Activated CD4-positive, alpha-beta T cell treated with anti-CD3 and anti-CD28 coated beads, Interleukin-2, Interleukin-6, amounts not matched to agents 100 ng/mL and 50 ng/mL, durations not matched to agents 16 hours and 8 hours (primary cell): ENCODE measurements around the gene ARHGAP27.
A peak's percentile ranks its signal among the peaks of the same experiment; 100 is the strongest.
"Not testable (repeated sequence)": the region's sequence is repeated elsewhere in the genome, so short reads cannot be mapped to it uniquely, and the experiment has no call there.

Experiments
- DNase-seq: peaks from one replicate; pipeline ENCODE4 v3.0.0-alpha.2; 2020

ARHGAP27 gene

DNA sequence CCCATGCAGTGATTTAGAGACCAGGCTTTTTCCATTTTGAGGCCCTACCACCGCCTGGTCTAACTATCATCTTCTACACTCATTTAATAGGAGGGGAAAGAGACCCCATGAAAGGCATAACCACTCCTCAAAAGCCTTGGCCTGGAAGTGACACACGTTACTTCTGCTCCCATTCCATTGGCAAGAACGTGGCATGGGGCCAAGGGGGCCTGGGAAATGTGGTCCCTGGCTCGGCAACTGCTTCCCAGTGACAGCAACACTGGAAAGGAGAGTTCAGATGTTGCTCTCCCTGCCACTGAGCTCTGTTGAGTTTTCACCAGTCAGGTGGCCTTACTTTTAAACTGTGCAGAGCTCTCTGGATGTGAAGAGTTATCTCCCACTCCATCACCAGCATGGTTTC lies 70.7 kb downstream of the ARHGAP27 start:
- DNase-seq, result no peak

GRCh38 chr17:45361451-45361850 lies 71.2 kb downstream of the ARHGAP27 start:
- DNase-seq, result no peak

GRCh38 chr17:45357364-45357997 lies 75.2 kb downstream of the ARHGAP27 start:
- no peak for DNase-seq

DNA sequence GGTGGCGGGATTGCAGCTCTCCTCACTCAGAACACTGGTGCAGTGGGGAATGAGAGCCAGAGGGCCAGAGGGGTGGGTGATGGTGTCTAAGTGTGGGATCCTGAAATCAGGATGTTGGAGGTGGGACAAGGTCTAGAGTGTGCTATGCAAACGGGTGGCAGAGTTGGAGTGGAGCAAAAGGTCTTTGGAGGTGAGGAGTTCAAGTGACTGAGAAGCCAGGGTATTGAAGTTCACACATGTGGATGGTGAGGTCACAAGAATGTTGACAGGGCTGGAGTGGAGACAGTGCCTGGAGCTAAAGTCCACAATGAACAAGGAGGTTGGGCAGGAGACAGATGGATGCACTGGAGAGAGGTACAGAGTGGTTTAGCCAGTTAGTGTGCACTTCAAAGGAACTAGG lies 77.6 kb downstream of the ARHGAP27 start:
- DNase-seq, result no peak

- DNase-seq, result peak; percentile 64
Measured at GRCh38 chr17:45353043-45353442, 79.6 kb downstream of the ARHGAP27 start.

- DNase-seq, result no peak
Measured at GRCh38 chr17:45351831-45352230, 80.8 kb downstream of the ARHGAP27 start.

DNA sequence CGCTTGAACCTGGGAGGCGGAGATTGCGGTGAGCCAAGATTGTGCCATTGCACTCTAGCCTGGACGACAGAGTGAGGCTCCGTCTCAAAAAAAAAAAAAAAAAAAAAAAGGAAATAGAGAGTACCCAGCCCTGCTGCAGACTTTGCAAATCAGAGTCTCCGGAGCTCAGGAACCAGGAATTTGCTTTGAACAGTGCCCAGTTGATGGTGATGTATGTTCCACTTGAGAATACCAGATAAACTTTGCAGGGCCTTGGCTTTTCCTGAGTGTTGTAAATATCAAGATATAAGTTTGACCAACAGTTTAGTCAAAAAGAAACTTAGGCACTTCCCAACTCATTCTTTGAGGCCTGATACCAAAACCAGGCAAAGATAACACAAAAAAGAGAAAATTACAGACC lies 85.2 kb downstream of the ARHGAP27 start:
- no peak for DNase-seq

DNA sequence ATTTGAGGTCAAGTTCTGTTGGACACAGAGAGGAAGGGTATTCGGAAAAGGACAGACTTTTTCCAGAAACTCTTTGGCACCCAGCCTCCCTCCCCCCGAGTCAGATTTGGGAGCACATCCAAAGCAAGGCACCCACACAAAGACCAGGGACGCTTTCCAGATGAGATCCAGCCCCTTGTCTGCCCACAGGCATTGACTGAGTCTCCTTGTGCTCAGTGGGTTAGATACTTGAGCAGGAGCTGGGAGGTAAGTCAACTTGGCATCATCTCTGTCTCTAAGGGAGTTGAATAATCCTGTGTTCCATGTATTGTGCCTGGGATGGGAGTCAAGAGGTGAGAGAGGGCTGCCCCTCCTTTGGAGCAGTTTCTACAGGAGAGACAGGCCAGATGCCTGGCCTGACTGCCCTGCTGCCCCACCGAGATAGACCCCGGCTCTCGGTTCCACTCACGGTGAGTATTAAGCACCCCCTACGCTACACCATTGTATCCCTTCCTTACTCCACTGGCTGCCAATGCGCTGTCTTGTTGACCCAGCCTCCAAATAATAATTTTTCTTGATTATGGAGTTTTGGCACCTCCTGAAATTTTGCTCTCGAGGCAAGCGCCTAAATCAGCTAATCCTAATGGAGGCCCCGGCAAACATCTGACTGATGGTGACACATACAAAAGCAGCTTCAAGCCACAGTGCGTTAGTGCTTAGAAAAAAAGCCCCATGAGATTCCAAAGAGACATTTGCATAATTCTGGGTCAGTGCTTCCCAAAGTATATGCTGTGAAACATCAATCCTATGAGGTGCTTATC lies 86.3 kb downstream of the ARHGAP27 start:
- DNase-seq, result no peak

GRCh38 chr17:45345554-45346215 lies 87.0 kb downstream of the ARHGAP27 start:
- DNase-seq, result no peak

DNA sequence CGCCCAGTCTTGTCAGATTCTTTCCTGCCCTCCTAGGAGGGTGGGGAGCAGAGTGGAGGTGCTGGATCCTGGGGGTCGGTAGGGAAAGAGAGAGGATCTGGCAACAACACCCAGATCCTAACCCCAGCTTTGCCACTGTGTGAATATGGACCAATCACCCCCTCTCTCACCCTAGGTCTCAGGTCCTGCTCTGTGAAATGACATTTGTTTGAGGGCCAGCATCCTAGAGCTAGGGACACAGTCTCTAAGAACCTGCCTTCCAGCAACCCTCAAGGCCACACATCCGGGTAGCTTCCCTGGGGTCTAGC lies 87.5 kb downstream of the ARHGAP27 start:
- no peak for DNase-seq

DNA sequence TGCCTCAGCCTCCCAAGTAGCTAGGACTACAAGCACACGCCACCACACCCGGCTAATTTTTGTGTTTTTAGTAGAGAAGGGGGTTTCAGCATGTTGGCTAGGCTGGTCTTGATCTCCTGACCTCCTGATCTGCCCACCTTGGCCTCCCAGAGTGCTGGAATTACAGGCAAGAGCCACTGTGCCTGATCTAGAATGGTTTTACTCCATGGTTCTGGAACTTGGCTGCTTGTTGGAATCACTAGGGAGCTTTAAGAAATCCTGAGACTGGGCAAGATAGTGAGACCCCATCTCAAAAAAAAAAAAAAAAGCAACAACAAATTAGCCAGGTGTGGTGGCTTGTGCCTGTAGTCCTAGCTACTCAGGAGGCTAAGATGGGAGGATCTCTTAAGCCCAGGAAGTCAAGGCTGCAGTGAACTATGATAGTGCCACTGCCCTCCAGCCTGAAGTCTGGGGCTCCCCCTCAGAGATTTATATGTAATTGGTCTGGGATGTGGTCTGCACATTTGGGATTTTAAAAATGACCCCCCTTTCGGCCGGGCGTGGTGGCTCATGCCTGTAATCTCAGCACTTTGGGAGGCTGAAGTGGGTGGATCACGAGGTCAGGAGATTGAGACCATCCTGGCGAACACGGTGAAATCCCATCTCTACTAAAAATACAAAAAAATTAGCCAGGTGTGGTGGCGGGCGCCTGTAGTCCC lies 88.6 kb downstream of the ARHGAP27 start:
- DNase-seq, result not testable (repeated sequence)
